IPS-20b (cell line): ENCODE data around the gene TNNT3.

ENCODE experiments used
- H3K27ac ChIP-seq: one replicate; pipeline ENCODE4 v1.5.1; 2013; ENCODE audit warnings: low read length
- H3K27me3 ChIP-seq: 2 replicates; pipeline ENCODE4 v1.6.1; 2013; ENCODE audit warnings: mild to moderate bottlenecking, low read length, inconsistent platforms; ENCODE audit not compliant: insufficient read depth
- H3K36me3 ChIP-seq: 2 replicates; pipeline ENCODE4 v1.6.1; 2013; ENCODE audit warnings: low read depth, mild to moderate bottlenecking, inconsistent platforms, low read length, moderate library complexity; ENCODE audit not compliant: insufficient read depth
- H3K4me1 ChIP-seq: 2 replicates; pipeline ENCODE4 v1.6.1; 2013; ENCODE audit warnings: mild to moderate bottlenecking, control low read depth, inconsistent platforms, low read length, moderate library complexity; ENCODE audit not compliant: insufficient read depth
- H3K4me3 ChIP-seq: 2 replicates; pipeline ENCODE4 v1.5.1; 2013; ENCODE audit warnings: mild to moderate bottlenecking, low read length, inconsistent platforms
- H3K9ac ChIP-seq: 2 replicates; pipeline ENCODE4 v1.6.1; 2013; ENCODE audit warnings: low read depth, mild to moderate bottlenecking, inconsistent platforms, low read length, moderate library complexity
- H3K9me3 ChIP-seq: 2 replicates; pipeline ENCODE4 v1.6.1; 2013; ENCODE audit warnings: mild to moderate bottlenecking, low read depth, low read length, inconsistent platforms; ENCODE audit not compliant: insufficient read depth

TNNT3 gene

GRCh38 chr11:1928891-1929541 is 9.5 kb downstream of the TNNT3 start:
- H3K36me3 ChIP-seq = no peaks in the 10 kb centered on the region
- H3K9ac ChIP-seq = no peak overlapping the region
- H3K4me1 ChIP-seq = no peaks in the 10 kb centered on the region
- H3K27ac ChIP-seq = no peak overlapping the region
- no peaks in the 10 kb centered on the region for H3K9me3 ChIP-seq
- no peaks in the 10 kb centered on the region for H3K27me3 ChIP-seq
- H3K4me3 ChIP-seq = no peak overlapping the region

- Histone ChIP-seq H3K36me3 (no peaks in the 10 kb centered on the region), H3K4me1 (no peaks in the 10 kb centered on the region), H3K9ac (no peak overlapping the region), H3K4me3 (no peak overlapping the region), H3K27ac (no peak overlapping the region), H3K27me3 (no peaks in the 10 kb centered on the region), H3K9me3 (no peaks in the 10 kb centered on the region)
Observed at GRCh38 chr11:1929621-1930461, 10.3 kb downstream of the TNNT3 start.

GRCh38 chr11:1930462-1930830 is 10.9 kb downstream of the TNNT3 start:
- Histone ChIP-seq H3K4me3 (no peak overlapping the region), H3K27me3 (no peaks in the 10 kb centered on the region), H3K36me3 (no peaks in the 10 kb centered on the region), H3K27ac (no peak overlapping the region), H3K9ac (no peak overlapping the region), H3K4me1 (no peaks in the 10 kb centered on the region), H3K9me3 (no peaks in the 10 kb centered on the region)

- H3K36me3 ChIP-seq = no peaks in the 10 kb centered on the region
- H3K4me1 ChIP-seq = no peaks in the 10 kb centered on the region
- no peak overlapping the region for H3K9ac ChIP-seq
- H3K27ac ChIP-seq = no peak overlapping the region
- no peak overlapping the region for H3K4me3 ChIP-seq
- H3K9me3 ChIP-seq = no peaks in the 10 kb centered on the region
- no peaks in the 10 kb centered on the region for H3K27me3 ChIP-seq
Observed at GRCh38 chr11:1931341-1932104, 12.0 kb downstream of the TNNT3 start.

GRCh38 chr11:1932105-1932480 is 12.6 kb downstream of the TNNT3 start:
- no peaks in the 10 kb centered on the region for H3K27me3 ChIP-seq
- H3K36me3 ChIP-seq = no peaks in the 10 kb centered on the region
- no peaks in the 10 kb centered on the region for H3K4me1 ChIP-seq
- H3K9ac ChIP-seq = no peak overlapping the region
- no peaks in the 10 kb centered on the region for H3K9me3 ChIP-seq
- H3K27ac ChIP-seq = no peak overlapping the region
- H3K4me3 ChIP-seq = no peak overlapping the region

- H3K27me3 ChIP-seq = no peaks in the 10 kb centered on the region
Observed at GRCh38 chr11:1932681-1933080, 13.2 kb downstream of the TNNT3 start.

GRCh38 chr11:1933416-1934334 is 14.2 kb downstream of the TNNT3 start:
- Histone ChIP-seq H3K36me3 (no peaks in the 10 kb centered on the region), H3K9ac (no peak overlapping the region), H3K9me3 (no peaks in the 10 kb centered on the region), H3K4me1 (no peaks in the 10 kb centered on the region), H3K4me3 (no peak overlapping the region), H3K27me3 (no peaks in the 10 kb centered on the region), H3K27ac (no peak overlapping the region)

More at GRCh38 chr11:1932681-1933080, 13.2 kb downstream of the TNNT3 start:
- Histone ChIP-seq H3K27ac (no peak overlapping the region), H3K36me3 (no peaks in the 10 kb centered on the region), H3K9me3 (no peaks in the 10 kb centered on the region), H3K9ac (no peak overlapping the region), H3K4me3 (no peak overlapping the region), H3K4me1 (no peaks in the 10 kb centered on the region)

- no peak overlapping the region for H3K4me3 ChIP-seq
- H3K27ac ChIP-seq = no peak overlapping the region
- no peaks in the 10 kb centered on the region for H3K27me3 ChIP-seq
- H3K9ac ChIP-seq = no peak overlapping the region
- no peaks in the 10 kb centered on the region for H3K9me3 ChIP-seq
- no peaks in the 10 kb centered on the region for H3K36me3 ChIP-seq
- no peaks in the 10 kb centered on the region for H3K4me1 ChIP-seq
Observed at GRCh38 chr11:1934335-1935155, 15.0 kb downstream of the TNNT3 start.

- H3K4me3 ChIP-seq = no peak overlapping the region
- no peaks in the 10 kb centered on the region for H3K9me3 ChIP-seq
- no peaks in the 10 kb centered on the region for H3K27me3 ChIP-seq
- H3K4me1 ChIP-seq = no peaks in the 10 kb centered on the region
- H3K36me3 ChIP-seq = no peaks in the 10 kb centered on the region
- H3K9ac ChIP-seq = no peak overlapping the region
- no peak overlapping the region for H3K27ac ChIP-seq
Observed at GRCh38 chr11:1935156-1936071, 15.9 kb downstream of the TNNT3 start.
